Endometrium (tissue), 2 donors: Measurements from ENCODE around the gene YPEL2.
A peak's percentile ranks its signal among the peaks of the same experiment; 100 is the strongest.

Experiments used
- FAIRE-seq: peaks from 2 replicates; lab custom pipeline; 2012; peaks lifted over from hg19 to GRCh38; lab: Jason Lieb, UNC
- donor health status: control.
- donor health status: control.

YPEL2 gene

DNA sequence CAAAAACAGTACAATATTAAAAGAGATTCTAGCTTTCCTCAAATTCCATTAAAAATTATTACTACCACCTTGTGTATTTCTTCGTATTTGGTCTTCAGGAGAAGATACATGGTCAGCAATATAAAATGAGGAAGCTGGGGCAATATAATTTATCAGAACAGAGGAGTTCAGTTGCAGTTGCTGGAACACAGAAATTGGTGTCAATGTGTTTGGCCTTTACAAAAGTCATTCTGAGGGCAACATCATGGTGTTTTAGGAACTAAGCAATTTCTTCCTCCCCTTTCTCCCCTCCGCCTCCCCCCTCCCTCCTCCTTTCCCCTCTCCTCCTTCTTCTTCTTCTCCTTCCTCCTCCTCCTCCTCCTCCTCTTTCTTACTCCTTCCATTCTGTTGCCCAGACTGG, 102.1 kb downstream of the YPEL2 start:
- FAIRE-seq: no peak

DNA sequence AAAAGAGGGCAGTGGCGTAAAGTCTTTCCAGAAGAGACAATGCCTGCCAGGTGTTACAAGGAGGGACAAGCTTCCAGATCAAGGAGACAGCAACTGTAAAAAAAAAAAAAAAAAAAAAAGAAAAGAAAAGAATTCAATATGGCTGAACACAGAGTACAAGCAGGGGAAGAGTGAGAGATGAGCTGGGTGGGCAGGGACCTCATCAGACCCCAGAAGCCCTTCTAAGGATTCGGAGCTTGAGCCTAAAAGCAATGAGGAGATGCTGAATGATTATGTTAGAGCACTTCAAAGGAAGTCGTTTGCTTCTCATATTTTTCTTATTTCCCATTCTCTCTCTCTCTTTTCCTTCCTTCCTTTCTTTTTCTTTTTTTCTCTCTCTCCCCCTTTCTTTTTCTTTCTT, 103.0 kb downstream of the YPEL2 start:
- FAIRE-seq: no peak

DNA sequence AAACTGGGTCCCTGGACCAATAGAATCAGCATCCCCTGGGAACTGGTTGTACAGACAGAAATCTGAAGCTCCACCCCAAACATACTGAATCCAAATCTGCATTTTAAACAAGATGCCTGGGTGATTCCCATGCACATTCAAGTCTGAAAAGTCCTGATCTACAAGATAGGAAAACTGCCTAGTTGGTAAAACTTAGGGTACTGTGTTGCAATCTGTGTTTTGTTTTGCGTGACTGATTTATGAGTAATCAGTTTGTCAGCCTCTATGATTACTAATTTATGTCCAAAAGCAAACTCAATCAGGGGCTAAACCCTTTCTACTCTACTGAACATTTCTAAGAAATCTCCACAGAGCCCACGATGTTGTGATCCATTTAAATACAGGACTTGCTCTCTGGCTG, 103.8 kb downstream of the YPEL2 start:
- FAIRE-seq: no peak

DNA sequence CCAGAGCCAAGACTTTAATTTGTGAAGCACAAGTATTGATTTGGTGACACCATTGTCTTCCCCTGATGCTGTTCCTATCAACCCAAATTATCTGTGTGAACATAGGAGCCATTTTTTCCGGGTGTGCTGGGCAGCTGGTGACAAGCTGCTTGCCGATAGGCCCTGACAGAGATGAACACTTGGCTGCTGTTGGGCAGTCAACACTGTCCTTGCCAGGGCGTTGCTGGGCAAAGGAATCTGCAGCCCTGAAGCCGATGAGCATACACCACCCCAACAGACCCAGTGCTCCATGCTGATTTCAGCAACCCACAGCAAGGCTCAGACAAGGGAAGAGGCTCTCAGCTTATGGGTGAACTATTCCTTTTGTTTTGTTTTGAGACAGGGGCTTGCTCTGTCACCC, 105.4 kb downstream of the YPEL2 start:
- no peak for FAIRE-seq

DNA sequence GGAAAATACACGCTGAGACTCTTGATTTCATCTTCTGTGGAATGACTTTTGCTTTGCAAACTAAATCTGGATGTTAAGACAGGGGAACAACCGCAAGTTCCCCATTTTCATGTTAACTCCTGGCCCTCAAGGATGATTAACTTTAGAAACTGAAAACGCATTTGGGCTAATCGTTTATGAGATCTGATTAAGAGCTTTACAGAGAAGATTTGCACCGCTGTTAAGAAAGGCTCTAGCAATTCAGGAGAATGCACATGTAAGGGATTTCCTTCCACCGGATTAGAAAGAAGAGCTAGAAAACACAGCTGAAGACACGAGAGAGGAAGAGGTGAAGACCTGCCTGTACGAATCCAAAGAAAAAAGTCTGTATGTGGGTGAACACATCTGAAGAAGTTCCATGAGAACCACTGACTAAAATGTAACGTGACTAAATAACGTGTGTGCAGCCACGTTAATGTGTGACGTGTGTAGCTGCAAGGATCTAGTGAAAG, 106.4 kb downstream of the YPEL2 start:
- FAIRE-seq: no peak

DNA sequence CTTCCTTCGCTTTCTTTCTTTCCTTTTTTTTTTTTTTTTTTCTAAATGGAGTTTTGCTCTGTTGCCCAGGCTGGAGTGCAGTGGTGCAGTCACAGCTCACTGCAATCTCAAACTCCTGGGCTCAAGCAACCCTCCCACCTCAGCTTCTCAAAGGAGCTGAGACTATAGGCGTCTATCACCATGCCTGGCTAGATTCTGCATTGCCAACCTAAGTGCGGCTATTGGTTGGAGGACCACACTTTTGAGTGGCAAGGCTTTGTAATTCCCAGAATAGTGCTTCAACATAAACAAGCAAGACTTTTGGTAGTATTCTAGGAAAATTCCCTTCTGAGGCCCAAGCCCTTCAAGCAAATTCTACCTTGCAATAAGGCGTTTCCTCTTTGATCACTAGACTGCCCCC, 107.8 kb downstream of the YPEL2 start:
- no peak for FAIRE-seq

DNA sequence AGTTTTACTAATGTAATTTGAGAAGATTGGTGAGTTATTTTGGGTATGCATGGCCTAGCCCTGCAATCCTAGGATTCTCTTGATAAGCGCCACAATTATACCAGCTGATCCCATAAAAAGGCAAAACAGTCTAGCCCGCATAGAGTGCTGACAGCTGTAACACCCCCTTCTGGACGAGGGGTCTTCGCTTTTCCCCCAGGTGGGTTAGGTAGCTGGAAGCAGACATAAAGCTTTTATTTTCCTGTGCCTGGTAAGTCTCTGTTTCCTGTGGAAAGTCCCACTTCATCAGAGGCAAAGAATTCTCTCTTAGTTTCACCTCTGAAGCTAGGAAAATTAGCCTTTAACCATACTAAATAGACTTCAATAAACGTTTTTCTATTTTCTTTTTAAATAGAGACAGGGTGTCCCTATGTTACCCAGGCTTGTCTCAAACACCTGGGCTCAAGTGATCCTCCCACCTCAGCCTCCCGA, 108.3 kb downstream of the YPEL2 start:
- FAIRE-seq: no peak

DNA sequence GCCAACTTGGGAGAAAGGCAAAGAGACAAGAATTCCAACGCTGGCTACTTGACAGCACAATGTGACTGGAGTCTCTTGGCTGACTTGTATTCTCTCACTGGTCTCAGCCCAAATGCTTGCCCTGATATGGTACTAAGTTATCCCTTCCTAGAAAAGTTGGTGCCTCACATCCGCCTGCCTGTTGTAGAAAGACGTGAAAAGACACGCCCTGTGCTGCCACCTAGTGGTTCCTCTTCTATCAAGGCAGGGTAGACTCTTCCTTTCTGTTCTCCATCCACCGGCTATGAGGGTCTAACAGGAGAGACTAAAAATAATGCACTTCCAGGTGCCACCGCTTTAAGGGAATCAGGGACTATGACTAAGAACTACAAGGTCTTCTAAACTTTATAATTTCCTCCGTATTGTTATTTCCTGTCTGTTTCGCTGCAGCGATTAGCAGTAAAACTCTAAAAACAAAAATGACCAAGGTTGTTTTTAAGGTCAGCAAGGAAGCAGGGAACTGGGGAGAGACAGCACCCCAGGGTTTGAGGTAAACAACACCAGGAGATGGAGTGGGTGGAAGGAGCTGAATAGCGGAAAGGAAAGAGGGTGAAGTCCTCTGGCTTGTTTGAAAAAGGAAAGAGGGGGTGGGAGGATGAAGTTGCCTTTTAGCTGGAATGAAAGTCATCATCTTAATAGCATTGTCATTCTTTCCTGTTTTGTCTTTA, 109.5 kb downstream of the YPEL2 start:
- FAIRE-seq: peak; percentile 50

DNA sequence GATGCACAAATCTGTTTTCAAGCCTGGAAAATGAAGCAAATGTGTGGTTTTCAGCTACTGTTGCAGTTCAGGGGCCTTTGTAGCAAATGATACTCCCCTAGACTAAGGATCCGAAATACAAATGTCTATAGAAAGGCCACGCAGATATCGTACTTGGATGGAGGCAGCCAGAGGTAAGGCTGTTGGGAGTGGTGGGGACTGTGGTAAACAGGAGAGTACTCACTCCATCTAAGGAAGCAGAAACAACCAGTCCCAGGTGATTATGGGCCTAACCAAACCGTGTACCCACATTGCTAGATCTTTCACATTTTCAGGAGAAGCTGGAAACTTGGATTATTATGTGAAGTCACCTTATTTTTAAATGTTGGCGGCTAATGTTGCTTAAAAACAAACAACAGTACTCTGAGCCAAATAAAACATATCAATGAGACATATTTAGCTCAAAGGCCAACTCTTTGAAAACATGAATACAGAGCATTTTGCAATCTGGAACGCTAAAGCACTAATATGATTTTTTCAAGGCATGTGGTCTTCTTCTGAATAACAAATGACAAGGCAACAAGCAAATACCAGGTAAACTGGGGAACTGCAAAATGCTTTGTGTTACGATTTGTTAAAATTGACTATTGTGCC, 110.1 kb downstream of the YPEL2 start:
- no peak for FAIRE-seq

DNA sequence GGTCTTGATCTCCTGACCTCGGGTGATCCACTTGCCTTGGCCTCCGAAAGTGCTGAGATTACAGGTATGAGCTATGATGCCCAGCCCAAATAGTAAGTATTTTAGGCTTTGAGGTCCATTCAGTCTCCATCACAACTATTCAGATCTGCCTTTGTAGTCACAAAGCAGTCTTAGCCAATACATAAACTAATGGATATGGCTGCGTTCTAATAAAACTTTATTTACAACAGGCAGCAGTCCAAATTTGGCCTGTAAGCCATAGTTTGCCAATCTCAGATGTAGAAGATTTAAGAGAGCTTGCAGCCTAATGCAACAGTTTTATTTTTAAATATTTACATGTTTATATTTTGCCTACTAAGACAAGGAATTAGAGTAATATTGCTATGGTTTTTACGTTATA, 111.7 kb downstream of the YPEL2 start:
- FAIRE-seq: no peak
